Lower leg skin (tissue), 4 donors: ENCODE measurements around the gene C1orf105. TPM values are rescaled to one million over a fixed set of nuclear protein-coding genes. Genes with fewer than 3 reads are reported as not detected.

Experiments used
- DNase-seq, 2 donors: peaks; one replicate each; pipeline ENCODE4 v3.0.0-alpha.2; 2019; ENCODE audit warnings: low spot score in 2 of 2
- H3K4me3 ChIP-seq: fragments of 200-600 bp; sonication (generic); 2 replicates; pipeline ENCODE4 v1.5.1; 2017; ENCODE audit warnings: mild to moderate bottlenecking, low read depth; ENCODE audit not compliant: poor library complexity, severe bottlenecking
- CTCF ChIP-seq, 3 donors: fragments of 450-650 bp; IDR thresholded peaks; one replicate each; pipeline ENCODE4 v1.5.1; 2016; ENCODE audit warnings: antibody characterized with exemption in 3 of 3, mild to moderate bottlenecking in 3 of 3, moderate library complexity in 2 of 3
- POLR2A ChIP-seq, 2 donors: fragments of 450-650 bp; IDR thresholded peaks; one replicate each; pipeline ENCODE4 v1.6.1; 2016 to 2017; ENCODE audit warnings: antibody characterized with exemption in 2 of 2, mild to moderate bottlenecking in 1 of 2, moderate library complexity in 1 of 2
- WGBS, 2 donors: methylation state at CpG; one replicate each; pipeline ENCODE4 v1.1.5; 2018; 5-methylcytosine and 5-hydroxymethylcytosine counted together
- intact Hi-C: fragments of 100-400 bp; cut with DNase I; formaldehyde crosslinking; loops from one replicate; pipeline ENCODE4 v1.15.0; 2023; ENCODE audit warnings: low total_unique reads
- total RNA-seq, 4 donors: library from RNA; depleted of rRNA; stranded (reverse); fragments of >200 nt; gene quantifications; one replicate each; pipeline ENCODE4 v1.1.0, GENCODE V29; 2016

C1orf105 gene
- total RNA-seq, 4 donors from 2014 or later, result 2.1 to 4.6 (median 3.0) TPM; not detected in 1

- intact Hi-C loops, result no loop called here
- no peak overlapping the region for H3K4me3 ChIP-seq
- TF ChIP-seq POLR2A (IDR thresholded peaks at IDR 0.05) (no peak), CTCF (IDR thresholded peaks at IDR 0.05) (no peak)
- 57% methylated on average over 3 of the region's 3 CpGs for WGBS, 2 donors
- DNase-seq, result peak; percentile 54 to 87
Observed at GRCh38 chr1:172499636-172500141, 79.2 kb downstream of the C1orf105 start.

GRCh38 chr1:172500207-172500606 lies 79.7 kb downstream of the C1orf105 start:
- TF ChIP-seq POLR2A (IDR thresholded peaks at IDR 0.05), result no peak
- TF ChIP-seq CTCF (IDR thresholded peaks at IDR 0.05), result no peak
- 21 to 33% methylated on average over 2 of the region's 2 CpGs for WGBS, 2 donors
- H3K4me3 ChIP-seq, result no peak overlapping the region
- intact Hi-C loops, result no loop called here
- no peak for DNase-seq

GRCh38 chr1:172507741-172508140 lies 87.3 kb downstream of the C1orf105 start:
- intact Hi-C loops, result no loop called here
- no peak for DNase-seq
- TF ChIP-seq CTCF (IDR thresholded peaks at IDR 0.05) (no peak), POLR2A (IDR thresholded peaks at IDR 0.05) (no peak)
- no peak overlapping the region for H3K4me3 ChIP-seq

- intact Hi-C loops, result no loop called here
- H3K4me3 ChIP-seq, result no peak overlapping the region
- DNase-seq, result no peak
- TF ChIP-seq POLR2A (IDR thresholded peaks at IDR 0.05) (no peak), CTCF (IDR thresholded peaks at IDR 0.05) (no peak)
- WGBS, 2 donors, result 88 to 91% methylated on average over 3 of the region's 3 CpGs
Observed at GRCh38 chr1:172510479-172510878, 90.0 kb downstream of the C1orf105 start.

- no peak overlapping the region for H3K4me3 ChIP-seq
- TF ChIP-seq POLR2A (IDR thresholded peaks at IDR 0.05), result no peak
- no peak for TF ChIP-seq CTCF (IDR thresholded peaks at IDR 0.05)
- intact Hi-C loops, result no loop called here
- DNase-seq, result no peak
Observed at GRCh38 chr1:172512591-172512990, 92.1 kb downstream of the C1orf105 start.

DNA sequence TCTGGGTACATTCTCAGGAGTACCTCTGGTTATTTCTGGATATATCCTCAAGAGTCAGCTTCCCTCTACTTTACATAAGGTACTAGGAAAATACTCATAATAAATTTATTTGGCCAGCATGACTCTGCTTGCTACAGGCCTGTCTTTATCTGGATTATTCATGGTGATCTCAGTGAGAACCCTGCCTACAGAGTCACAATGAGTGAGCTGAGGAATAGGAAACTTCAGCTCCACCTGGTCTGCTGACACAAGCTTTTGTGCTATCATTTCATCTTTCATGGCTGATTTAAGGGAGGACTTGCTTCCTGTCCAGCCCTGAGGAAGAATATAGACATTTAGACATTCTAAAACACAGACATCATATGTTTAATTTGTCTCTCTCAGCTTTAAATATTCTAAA lies 93.0 kb downstream of the C1orf105 start:
- intact Hi-C loops, result no loop called here

More for the DNA sequence above, 93.0 kb downstream of the C1orf105 start:
- no peak overlapping the region for H3K4me3 ChIP-seq
- DNase-seq, result no peak
- no peak for TF ChIP-seq POLR2A (IDR thresholded peaks at IDR 0.05)
